PC-3 (cell line): ENCODE data around the gene RGL2. TPM values are rescaled to one million over a fixed set of nuclear protein-coding genes. Genes with fewer than 3 reads are reported as not detected.

Source experiments
- ATAC-seq: fragments of 200-7000 bp; cut with Tn5 transposase; 2 replicates; pipeline ENCODE4 v1.9.1; 2020; ENCODE audit warnings: mild to moderate bottlenecking, moderate library complexity
- BruUV-seq: library from RNA; stranded (reverse); fragments of 400-500 nt; replicated peaks from 2 replicates; lab custom pipeline; 2021; lab: Mats Ljungman, UMichigan
- CTCF ChIA-PET: fragments of 300-600 bp; sonication (Branson Sonifier 250); formaldehyde crosslinking; loops from one replicate; lab custom pipeline; 2022; ENCODE audit warnings: antibody characterized with exemption; lab: Charles Lee
- POLR2A ChIA-PET: fragments of 300-600 bp; sonication (Branson Sonifier 250); formaldehyde crosslinking; loops from one replicate; lab custom pipeline; 2022; ENCODE audit warnings: antibody characterized with exemption; ENCODE audit not compliant: unreplicated experiment; lab: Charles Lee
- DNase-seq: peaks from one replicate; pipeline ENCODE4 v3.0.0-alpha.2; 2015
- H2AFZ ChIP-seq: fragments of 300-600 bp; sonication (generic); 2 replicates; pipeline ENCODE4 v1.6.0; 2016; ENCODE audit warnings: antibody characterized with exemption, low read length
- H3F3A ChIP-seq: fragments of 300-600 bp; sonication (generic); one replicate; pipeline ENCODE4 v1.6.0; 2017; ENCODE audit warnings: antibody characterized with exemption, low read length, control low read depth, mild to moderate bottlenecking; ENCODE audit not compliant: unreplicated experiment
- H3K27ac ChIP-seq: fragments of 300-600 bp; sonication (generic); 2 replicates; pipeline ENCODE4 v1.5.1; 2016; ENCODE audit warnings: mild to moderate bottlenecking, low read length
- H3K27me3 ChIP-seq: fragments of 300-600 bp; sonication (generic); 2 replicates; pipeline ENCODE4 v1.6.1; 2016; ENCODE audit warnings: low read length, mixed read lengths
- H3K36me3 ChIP-seq: fragments of 300-600 bp; sonication (generic); 2 replicates; pipeline ENCODE4 v1.6.1; 2016; ENCODE audit warnings: low read depth, mixed run types, low read length, mixed read lengths
- H3K4me1 ChIP-seq: fragments of 300-600 bp; sonication (generic); 2 replicates; pipeline ENCODE4 v1.5.1; 2016; ENCODE audit warnings: low read length; ENCODE audit not compliant: insufficient read depth
- H3K4me2 ChIP-seq: fragments of 300-600 bp; sonication (generic); 2 replicates; pipeline ENCODE4 v1.6.0; 2016; ENCODE audit warnings: low read length
- H3K4me3 ChIP-seq: fragments of 300-600 bp; sonication (generic); 2 replicates; pipeline ENCODE4 v1.5.1; 2016; ENCODE audit warnings: mild to moderate bottlenecking, low read length, mixed read lengths
- H3K79me2 ChIP-seq: fragments of 300-600 bp; sonication (generic); 2 replicates; pipeline ENCODE4 v1.6.1; 2017; ENCODE audit warnings: low read length, mixed read lengths
- H3K9ac ChIP-seq: fragments of 300-600 bp; sonication (generic); 2 replicates; pipeline ENCODE4 v1.6.0; 2016; ENCODE audit warnings: mild to moderate bottlenecking, low read length
- H3K9me2 ChIP-seq: fragments of 300-600 bp; sonication (generic); replicated peaks from 2 replicates; pipeline ENCODE4 v1.6.1; 2016; ENCODE audit warnings: mixed run types, low read length, mixed read lengths
- H3K9me3 ChIP-seq: fragments of 300-600 bp; sonication (generic); 2 replicates; pipeline ENCODE4 v1.6.1; 2016; ENCODE audit warnings: low read length, mixed read lengths
- H4K20me1 ChIP-seq: fragments of 300-600 bp; sonication (generic); 2 replicates; pipeline ENCODE4 v1.6.1; 2016; ENCODE audit warnings: low read length, mixed read lengths
- EZH2 ChIP-seq: fragments of 300-600 bp; sonication (generic); IDR thresholded peaks from one replicate; pipeline ENCODE4 v1.6.1; 2017; ENCODE audit warnings: antibody characterized with exemption, mild to moderate bottlenecking, low read length; ENCODE audit not compliant: unreplicated experiment
- EZH2phosphoT487 ChIP-seq: fragments of 300-600 bp; sonication (generic); IDR thresholded peaks from 2 replicates; pipeline ENCODE4 v1.6.1; 2018; ENCODE audit warnings: mild to moderate bottlenecking, antibody characterized with exemption, low read length, borderline replicate concordance
- intact Hi-C: fragments of 100-400 bp; cut with micrococcal nuclease; formaldehyde crosslinking; loops from 2 replicates; pipeline ENCODE4 v1.9.0; 2023
- total RNA-seq: library from RNA; depleted of rRNA; stranded (reverse); fragments of >200 nt; gene quantifications from 2 replicates; pipeline ENCODE4 v1.2.3, GENCODE V29; 2014
- TF ChIP-seq, protein P1 (sequence below): fragments of 300-600 bp; sonication (generic); conservative IDR thresholded peaks from 2 replicates; pipeline ENCODE4 v1.5.1; 2017; ENCODE audit warnings: antibody characterized with exemption, low read depth, mild to moderate bottlenecking, low read length

The RGL2 gene
- total RNA-seq, 1 experiment from 2014 or later: 34.9 TPM

GRCh38 chr6:33289784-33290315, 8.9 kb downstream of the RGL2 start:
- intact Hi-C loops: loop anchor here (1.0 kb wide), 1 partner anchor 9 kb away; no protein-coding TSS in a partner anchor
- Histone ChIP-seq H3K79me2 (peaks cover 52% of the 10 kb centered on the region), H3K4me2 (peak overlapping the region; percentile 98), H3K9me2 (no peaks in the 10 kb centered on the region), H3K9me3 (no peaks in the 10 kb centered on the region), H3K4me3 (peak overlapping the region; percentile 97), H2AFZ (peak overlapping the region; percentile 98), H3K4me1 (peaks cover 17% of the 10 kb centered on the region), H3K27ac (no peak overlapping the region; the same call in 1 of the 2 replicates), H3K27me3 (no peaks in the 10 kb centered on the region), H4K20me1 (no peaks in the 10 kb centered on the region), H3F3A (no peaks in the 10 kb centered on the region), H3K9ac (peak overlapping the region; percentile 91), H3K36me3 (peaks cover 34% of the 10 kb centered on the region; the same call in 1 of the 2 replicates)
- peak; percentile 14 for ATAC-seq
- no peak for TF ChIP-seq EZH2phosphoT487
- no peak for TF ChIP-seq EZH2
- TF ChIP-seq, protein P1, sequence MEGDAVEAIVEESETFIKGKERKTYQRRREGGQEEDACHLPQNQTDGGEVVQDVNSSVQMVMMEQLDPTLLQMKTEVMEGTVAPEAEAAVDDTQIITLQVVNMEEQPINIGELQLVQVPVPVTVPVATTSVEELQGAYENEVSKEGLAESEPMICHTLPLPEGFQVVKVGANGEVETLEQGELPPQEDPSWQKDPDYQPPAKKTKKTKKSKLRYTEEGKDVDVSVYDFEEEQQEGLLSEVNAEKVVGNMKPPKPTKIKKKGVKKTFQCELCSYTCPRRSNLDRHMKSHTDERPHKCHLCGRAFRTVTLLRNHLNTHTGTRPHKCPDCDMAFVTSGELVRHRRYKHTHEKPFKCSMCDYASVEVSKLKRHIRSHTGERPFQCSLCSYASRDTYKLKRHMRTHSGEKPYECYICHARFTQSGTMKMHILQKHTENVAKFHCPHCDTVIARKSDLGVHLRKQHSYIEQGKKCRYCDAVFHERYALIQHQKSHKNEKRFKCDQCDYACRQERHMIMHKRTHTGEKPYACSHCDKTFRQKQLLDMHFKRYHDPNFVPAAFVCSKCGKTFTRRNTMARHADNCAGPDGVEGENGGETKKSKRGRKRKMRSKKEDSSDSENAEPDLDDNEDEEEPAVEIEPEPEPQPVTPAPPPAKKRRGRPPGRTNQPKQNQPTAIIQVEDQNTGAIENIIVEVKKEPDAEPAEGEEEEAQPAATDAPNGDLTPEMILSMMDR: no peak
- ChIA-PET POLR2A (interaction anchor here (1.1 to 1.5 kb wide), 2 partner anchors 10 to 18 kb away, joined by 4 to 7 read pairs; partner anchors contain the start of genes RPS18 and VPS52), CTCF (no interaction called here)
- TSS peak; percentile 90 for BruUV-seq
- no peak for DNase-seq

GRCh38 chr6:33288921-33289783, 9.6 kb downstream of the RGL2 start, which contains the start of the genes PFDN6 and WDR46:
Gene PFDN6, plus strand, starts transcription at chr6:33289601. Its CDS starts 256 bp downstream, at chr6:33289857.
Gene WDR46, minus strand, starts transcription at chr6:33289239. Its CDS starts 69 bp downstream, at chr6:33289170.
- H3K9ac ChIP-seq: peak within 1 kb of the TSS; percentile 91
- H3K4me3 ChIP-seq: peak within 1 kb of the TSS; percentile 97
- intact Hi-C loops: loop anchor here (1.0 kb wide), 1 partner anchor 10 kb away; no protein-coding TSS in a partner anchor
- DNase-seq (peak; percentile 88), ATAC-seq (peak; percentile 95)
- H4K20me1 ChIP-seq: no peaks in the 10 kb centered on the region
- TF ChIP-seq, protein P1: no peak
- no peak for TF ChIP-seq EZH2
- TF ChIP-seq EZH2phosphoT487: no peak
- peak within 1 kb of the TSS; percentile 6 for H3K27ac ChIP-seq
- H2AFZ ChIP-seq: peak within 1 kb of the TSS; percentile 98
- peaks cover 52% of the 10 kb centered on the region for H3K79me2 ChIP-seq
- H3K27me3 ChIP-seq: no peaks in the 10 kb centered on the region
- POLR2A ChIA-PET: interaction anchor here (0.6 to 1.5 kb wide), 4 partner anchors 10 to 317 kb away, joined by 4 to 12 read pairs (median 8); partner anchors contain the start of genes RPS18 and VPS52
- no peaks in the 10 kb centered on the region for H3K9me3 ChIP-seq
- H3K4me1 ChIP-seq: peaks cover 17% of the 10 kb centered on the region
- H3F3A ChIP-seq: no peaks in the 10 kb centered on the region
- H3K36me3 ChIP-seq: peaks cover 41% of the 10 kb centered on the region
- no TSS peak for BruUV-seq
- CTCF ChIA-PET: no interaction called here
- H3K4me2 ChIP-seq: peak within 1 kb of the TSS; percentile 98
- H3K9me2 ChIP-seq: no peaks in the 10 kb centered on the region
